ENCODE results near the gene SCO2. TPM values are rescaled to one million over a fixed set of nuclear protein-coding genes. Genes with fewer than 3 reads are reported as not detected.

SCO2 gene
- total RNA-seq, 4 donors from 2014 or later = 5.1 to 63.6 (median 5.9) TPM; not detected in 1

DNA sequence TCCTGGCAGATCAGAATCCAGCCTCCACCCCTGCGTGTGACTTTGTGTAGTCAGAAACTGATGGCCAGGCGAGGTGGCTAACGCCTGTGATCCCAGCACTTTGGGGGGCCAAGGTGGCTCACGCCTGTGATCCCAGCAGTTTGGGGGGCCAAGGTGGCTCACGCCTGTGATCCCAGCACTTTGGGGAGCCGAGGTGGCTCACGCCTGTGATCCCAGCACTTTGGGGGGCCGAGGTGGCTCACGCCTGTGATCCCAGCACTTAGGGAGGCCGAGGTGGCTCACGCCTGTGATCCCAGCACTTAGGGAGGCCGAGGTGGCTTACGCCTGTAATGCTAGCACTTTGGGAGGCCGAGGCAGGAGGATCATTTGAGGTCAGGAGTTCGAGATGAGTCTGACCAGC lies 12.2 kb downstream of the SCO2 start:
- H3K36me3 ChIP-seq = peaks cover 0 to 6% (median 3%) of the 10 kb centered on the region in 4 donors
- peaks cover 0 to 14% (median 10%) of the 10 kb centered on the region in 4 donors for H3K4me1 ChIP-seq
- no peaks in the 10 kb centered on the region for H3K27me3 ChIP-seq
- WGBS, 2 donors (ENCODE audit: low coverage in 1 of 2) = 83 to 97% methylated on average over 1 to 15 of the region's 15 CpGs
- in situ Hi-C loops (cut with MboI; ENCODE audit: low pct_ligation_motif_present in 1 of 4, low pct_unique_long_range_greater_than_20kb in 1 of 4, low sequenced_read_pairs in 3 of 4) = no loop called here
- no peak for DNase-seq
- intact Hi-C loops (cut with DNase I; ENCODE audit: low total_unique reads) = no loop called here
- no peaks in the 10 kb centered on the region for H3K9me3 ChIP-seq
- TF ChIP-seq EP300 (IDR thresholded peaks at IDR 0.05; ENCODE audit: low read depth) (no peak), POLR2A (IDR thresholded peaks at IDR 0.05) (no peak), POLR2AphosphoS5 (IDR thresholded peaks at IDR 0.05) (no peak)
- TF ChIP-seq, protein P1, sequence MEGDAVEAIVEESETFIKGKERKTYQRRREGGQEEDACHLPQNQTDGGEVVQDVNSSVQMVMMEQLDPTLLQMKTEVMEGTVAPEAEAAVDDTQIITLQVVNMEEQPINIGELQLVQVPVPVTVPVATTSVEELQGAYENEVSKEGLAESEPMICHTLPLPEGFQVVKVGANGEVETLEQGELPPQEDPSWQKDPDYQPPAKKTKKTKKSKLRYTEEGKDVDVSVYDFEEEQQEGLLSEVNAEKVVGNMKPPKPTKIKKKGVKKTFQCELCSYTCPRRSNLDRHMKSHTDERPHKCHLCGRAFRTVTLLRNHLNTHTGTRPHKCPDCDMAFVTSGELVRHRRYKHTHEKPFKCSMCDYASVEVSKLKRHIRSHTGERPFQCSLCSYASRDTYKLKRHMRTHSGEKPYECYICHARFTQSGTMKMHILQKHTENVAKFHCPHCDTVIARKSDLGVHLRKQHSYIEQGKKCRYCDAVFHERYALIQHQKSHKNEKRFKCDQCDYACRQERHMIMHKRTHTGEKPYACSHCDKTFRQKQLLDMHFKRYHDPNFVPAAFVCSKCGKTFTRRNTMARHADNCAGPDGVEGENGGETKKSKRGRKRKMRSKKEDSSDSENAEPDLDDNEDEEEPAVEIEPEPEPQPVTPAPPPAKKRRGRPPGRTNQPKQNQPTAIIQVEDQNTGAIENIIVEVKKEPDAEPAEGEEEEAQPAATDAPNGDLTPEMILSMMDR (IDR thresholded peaks at IDR 0.05) = no peak
- no peak overlapping the region for H3K27ac ChIP-seq
- no peak overlapping the region for H3K4me3 ChIP-seq

DNA sequence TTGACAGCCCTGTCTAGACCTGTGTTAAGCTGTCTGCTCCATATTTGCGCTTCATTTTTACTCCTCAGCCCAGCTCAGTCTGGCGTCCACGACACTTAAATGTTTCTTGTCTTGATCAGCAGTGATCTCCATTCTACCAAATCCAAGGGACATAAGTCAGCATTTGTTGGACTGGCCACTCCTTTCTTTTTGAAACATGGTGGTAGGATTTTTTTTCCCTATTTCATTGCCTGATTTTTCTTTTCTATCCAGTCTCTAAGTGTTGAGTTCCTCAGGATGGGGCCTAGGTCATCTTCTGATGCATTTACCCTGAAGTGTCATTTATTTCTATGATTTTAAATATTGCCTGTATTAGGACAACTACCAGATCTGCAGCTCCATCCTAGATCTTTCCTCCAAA lies 16.5 kb downstream of the SCO2 start:
- TF ChIP-seq POLR2A (IDR thresholded peaks at IDR 0.05) (no peak), EP300 (IDR thresholded peaks at IDR 0.05; ENCODE audit: low read depth) (no peak), POLR2AphosphoS5 (IDR thresholded peaks at IDR 0.05) (no peak)
- TF ChIP-seq, protein P1 (IDR thresholded peaks at IDR 0.05) = no peak
- WGBS, 2 donors (ENCODE audit: low coverage in 1 of 2) = 9 to 11% methylated on average over 3 of the region's 3 CpGs
- Histone ChIP-seq H3K4me1 (peaks cover 8 to 30% (median 21%) of the 10 kb centered on the region in 4 donors), H3K27ac (peak overlapping the region; percentile 89 to 93 (median 92)), H3K27me3 (no peaks in the 10 kb centered on the region), H3K9me3 (no peaks in the 10 kb centered on the region), H3K4me3 (peak overlapping the region in 3 of 4 donors; percentile 64 to 84 (median 64)), H3K36me3 (peaks cover 0 to 4% (median 0%) of the 10 kb centered on the region in 4 donors)
- DNase-seq = no peak
- in situ Hi-C loops (cut with MboI; ENCODE audit: low pct_ligation_motif_present in 1 of 4, low pct_unique_long_range_greater_than_20kb in 1 of 4, low sequenced_read_pairs in 3 of 4) (no loop called here), intact Hi-C loops (cut with DNase I; ENCODE audit: low total_unique reads) (no loop called here)

DNA sequence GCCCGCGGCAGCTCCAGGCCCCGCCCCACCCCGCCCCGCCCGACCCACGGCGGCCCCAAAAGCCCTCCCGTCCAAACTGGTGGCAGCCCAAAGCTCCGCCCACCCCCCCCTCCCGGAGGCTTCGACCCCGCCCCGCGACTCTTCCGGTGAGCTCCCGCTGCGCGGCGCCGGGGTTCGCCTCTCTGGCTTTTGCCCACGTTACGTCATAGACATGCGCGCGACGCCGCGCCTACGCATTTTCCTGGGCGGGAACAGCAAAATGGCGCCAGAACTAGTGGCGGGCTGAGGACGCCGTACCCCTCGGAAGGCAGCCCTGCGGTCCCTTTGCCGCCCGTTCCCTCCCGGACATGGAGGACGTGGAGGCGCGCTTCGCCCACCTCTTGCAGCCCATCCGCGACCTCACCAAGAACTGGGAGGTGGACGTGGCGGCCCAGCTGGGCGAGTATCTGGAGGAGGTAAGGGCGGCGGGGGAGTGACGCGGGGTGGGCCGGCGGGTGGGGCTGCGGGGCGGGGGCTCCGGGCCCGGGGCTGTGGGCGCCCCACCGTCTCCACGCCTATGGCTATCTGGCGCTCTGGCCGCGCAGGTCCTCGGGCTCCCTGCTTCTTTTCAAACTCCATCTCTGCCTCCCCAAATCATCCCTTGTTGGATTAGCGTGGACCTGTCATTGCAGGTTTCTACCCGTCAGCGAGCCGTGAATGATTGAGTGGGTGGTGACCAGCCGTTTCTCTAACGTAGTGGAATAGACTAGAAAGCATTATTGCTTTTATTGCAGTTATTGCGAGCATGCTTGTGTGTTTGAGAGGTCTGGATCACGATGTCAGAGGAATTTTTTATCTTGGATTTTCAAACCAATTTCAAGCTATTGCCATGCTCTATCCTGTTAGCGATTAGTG lies 17.2 kb downstream of the SCO2 start, which contains the start of gene NCAPH2:
Gene NCAPH2 (plus strand): TSS at position 234 of the 894 bp plus-strand sequence. CDS start 114 bp downstream, at position 348.
- intact Hi-C loops (cut with DNase I; ENCODE audit: low total_unique reads) = no loop called here
- no peaks in the 10 kb centered on the region for H3K27me3 ChIP-seq
- H3K9me3 ChIP-seq = no peaks in the 10 kb centered on the region
- peak within 1 kb of the TSS; percentile 90 to 96 (median 92) for H3K27ac ChIP-seq
- peaks cover 0 to 4% (median 0%) of the 10 kb centered on the region in 4 donors for H3K36me3 ChIP-seq
- peak; percentile 97 for DNase-seq
- peak within 1 kb of the TSS; percentile 81 to 98 (median 93) for H3K4me3 ChIP-seq
- H3K4me1 ChIP-seq = peaks cover 8 to 30% (median 21%) of the 10 kb centered on the region in 4 donors
- 1 to 2% methylated on average over 6 to 25 of the region's 76 CpGs for WGBS, 2 donors (ENCODE audit: low coverage in 1 of 2)
- in situ Hi-C loops (cut with MboI; ENCODE audit: low pct_ligation_motif_present in 1 of 4, low pct_unique_long_range_greater_than_20kb in 1 of 4, low sequenced_read_pairs in 3 of 4) = no loop called here
- TF ChIP-seq, protein P1 (IDR thresholded peaks at IDR 0.05) = no peak
- TF ChIP-seq POLR2AphosphoS5 (IDR thresholded peaks at IDR 0.05) (peak; percentile 92 to 94 (median 94)), POLR2A (IDR thresholded peaks at IDR 0.05) (peak; percentile 82), EP300 (IDR thresholded peaks at IDR 0.05; ENCODE audit: low read depth) (no peak)

GRCh38 chr22:50507421-50507990 lies 17.9 kb downstream of the SCO2 start, which contains the start of gene LMF2:
TSS of gene LMF2 (minus strand) at chr22:50507702. CDS start at chr22:50507675, 27 bp downstream.
- peaks cover 0 to 4% (median 0%) of the 10 kb centered on the region in 4 donors for H3K36me3 ChIP-seq
- peak; percentile 95 for DNase-seq
- TF ChIP-seq POLR2A (IDR thresholded peaks at IDR 0.05) (peak; percentile 45), EP300 (IDR thresholded peaks at IDR 0.05; ENCODE audit: low read depth) (no peak), POLR2AphosphoS5 (IDR thresholded peaks at IDR 0.05) (peak in 2 of 3 donors; percentile 40 to 65)
- TF ChIP-seq, protein P1 (IDR thresholded peaks at IDR 0.05) = no peak
- peak within 1 kb of the TSS; percentile 90 to 96 (median 92) for H3K27ac ChIP-seq
- no peaks in the 10 kb centered on the region for H3K27me3 ChIP-seq
- H3K4me3 ChIP-seq = peak within 1 kb of the TSS; percentile 81 to 98 (median 93)
- 0% methylated on average over 9 of the region's 62 CpGs; no CpG with 5 or more reads in 1 of the 2 donors for WGBS, 2 donors (ENCODE audit: low coverage in 1 of 2)
- in situ Hi-C loops (cut with MboI; ENCODE audit: low pct_ligation_motif_present in 1 of 4, low pct_unique_long_range_greater_than_20kb in 1 of 4, low sequenced_read_pairs in 3 of 4) (no loop called here), intact Hi-C loops (cut with DNase I; ENCODE audit: low total_unique reads) (no loop called here)
- H3K9me3 ChIP-seq = no peaks in the 10 kb centered on the region
- H3K4me1 ChIP-seq = peaks cover 8 to 30% (median 21%) of the 10 kb centered on the region in 4 donors

Measured in transverse colon (tissue), 4 donors.